SK-N-SH treated with all-trans-retinoic acid at 6 μM for 48 hours (cell line): ENCODE data around the gene HOXC5.

Experiments used
- ATAC-seq: fragments of 200-7000 bp; cut with Tn5 transposase; 3 replicates; pipeline ENCODE4 v1.9.1; 2020; ENCODE audit warnings: mild to moderate bottlenecking, moderate library complexity
- ARNTL ChIP-seq: fragments of 450-650 bp; formaldehyde crosslinking; IDR thresholded peaks from 2 replicates; pipeline ENCODE4 v1.5.0; 2020; ENCODE audit warnings: low read depth, mild to moderate bottlenecking, moderate library complexity, borderline replicate concordance
- CSDC2 ChIP-seq: fragments of 250-450 bp; sonication (Bioruptor Pico); IDR thresholded peaks from 2 replicates; pipeline ENCODE4 v1.5.0; 2020; ENCODE audit warnings: mild to moderate bottlenecking, moderate library complexity
- PPARA ChIP-seq: fragments of 250-450 bp; sonication (Bioruptor Pico); IDR thresholded peaks from 2 replicates; pipeline ENCODE4 v1.5.0; 2020; ENCODE audit warnings: mild to moderate bottlenecking, borderline replicate concordance
- RARB ChIP-seq: fragments of 250-450 bp; sonication (Bioruptor Pico); IDR thresholded peaks from 2 replicates; pipeline ENCODE4 v1.8.0; 2021; ENCODE audit warnings: mild to moderate bottlenecking, moderate library complexity
- TCF4 ChIP-seq: fragments of 250-450 bp; sonication (Bioruptor Pico); IDR thresholded peaks from 2 replicates; pipeline ENCODE4 v1.8.0; 2021; ENCODE audit warnings: mild to moderate bottlenecking, moderate library complexity, borderline replicate concordance
- TOX ChIP-seq: fragments of 250-450 bp; sonication (Bioruptor Pico); IDR thresholded peaks from 2 replicates; pipeline ENCODE4 v1.8.0; 2021; ENCODE audit warnings: mild to moderate bottlenecking, moderate library complexity, borderline replicate concordance
- ZC3H10 ChIP-seq: fragments of 250-450 bp; sonication (Bioruptor Pico); IDR thresholded peaks from 2 replicates; pipeline ENCODE4 v1.5.1; 2021; ENCODE audit warnings: mild to moderate bottlenecking, moderate library complexity
- ZFP3 ChIP-seq: fragments of 250-450 bp; sonication (Bioruptor Pico); IDR thresholded peaks from 2 replicates; pipeline ENCODE4 v1.5.0; 2020; ENCODE audit warnings: mild to moderate bottlenecking, moderate library complexity
- ZFP30 ChIP-seq: fragments of 450-650 bp; formaldehyde crosslinking; IDR thresholded peaks from 2 replicates; pipeline ENCODE4 v1.5.0; 2022; ENCODE audit warnings: mild to moderate bottlenecking, moderate library complexity
- ZNF565 ChIP-seq: fragments of 450-650 bp; formaldehyde crosslinking; conservative IDR thresholded peaks from 2 replicates; pipeline ENCODE4 v1.5.0; 2020; ENCODE audit warnings: low read depth, mild to moderate bottlenecking, moderate library complexity
- ZNF70 ChIP-seq: fragments of 450-650 bp; formaldehyde crosslinking; IDR thresholded peaks from 2 replicates; pipeline ENCODE4 v1.5.0; 2020; ENCODE audit warnings: mild to moderate bottlenecking, moderate library complexity
- TF ChIP-seq, protein P1 (sequence below): fragments of 250-450 bp; sonication (Bioruptor Pico); IDR thresholded peaks from 2 replicates; pipeline ENCODE4 v1.8.0; 2020; ENCODE audit warnings: mild to moderate bottlenecking, moderate library complexity, borderline replicate concordance
- TF ChIP-seq, protein P2 (sequence below): fragments of 250-450 bp; sonication (Bioruptor Pico); IDR thresholded peaks from 2 replicates; pipeline ENCODE4 v1.5.1; 2020; ENCODE audit warnings: low read depth, mild to moderate bottlenecking, moderate library complexity
- TF ChIP-seq, protein P3 (sequence below): fragments of 250-450 bp; sonication (Bioruptor Pico); IDR thresholded peaks from 2 replicates; pipeline ENCODE4 v1.5.1; 2021; ENCODE audit warnings: mild to moderate bottlenecking, moderate library complexity
- TF ChIP-seq, protein P4 (sequence below): fragments of 250-450 bp; sonication (Bioruptor Pico); IDR thresholded peaks from 2 replicates; pipeline ENCODE4 v1.5.0; 2020; ENCODE audit warnings: mild to moderate bottlenecking, moderate library complexity

HOXC5 gene

DNA sequence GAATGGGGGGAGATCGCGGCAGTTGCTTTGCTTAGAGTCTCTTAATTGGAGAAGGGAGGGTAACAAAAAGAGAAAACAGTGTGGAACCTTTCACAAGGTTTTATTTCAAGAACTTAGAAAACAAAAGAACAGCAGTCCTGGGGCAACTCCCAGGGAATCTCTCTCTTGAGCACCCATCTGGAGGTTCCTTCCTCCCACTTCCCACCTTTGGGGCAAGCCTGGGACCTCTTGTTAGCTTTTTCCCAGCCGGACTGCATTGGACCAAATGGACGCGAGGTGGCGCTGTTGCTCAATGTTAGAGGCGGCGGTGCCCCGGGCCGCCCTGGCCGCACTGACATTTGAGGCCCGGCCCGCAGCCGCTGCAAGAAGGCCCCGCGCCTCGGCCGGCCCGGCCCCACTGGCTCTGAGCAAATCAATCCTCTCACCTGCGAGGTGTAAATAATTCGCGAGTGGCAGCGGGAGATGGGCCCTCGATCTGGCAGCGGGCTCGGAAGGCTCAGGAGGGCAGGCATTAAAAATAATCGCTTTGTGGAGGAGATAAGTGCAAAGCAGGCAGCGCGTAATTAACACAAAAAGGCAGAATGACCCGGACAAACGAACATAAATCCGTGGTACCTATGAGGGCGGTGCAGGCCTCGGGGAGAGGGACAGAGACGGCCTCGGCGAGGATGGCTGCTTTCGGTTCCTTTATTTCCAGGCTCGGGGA lies 26.8 kb upstream of the HOXC5 start (continued):
- TF ChIP-seq, protein P1, sequence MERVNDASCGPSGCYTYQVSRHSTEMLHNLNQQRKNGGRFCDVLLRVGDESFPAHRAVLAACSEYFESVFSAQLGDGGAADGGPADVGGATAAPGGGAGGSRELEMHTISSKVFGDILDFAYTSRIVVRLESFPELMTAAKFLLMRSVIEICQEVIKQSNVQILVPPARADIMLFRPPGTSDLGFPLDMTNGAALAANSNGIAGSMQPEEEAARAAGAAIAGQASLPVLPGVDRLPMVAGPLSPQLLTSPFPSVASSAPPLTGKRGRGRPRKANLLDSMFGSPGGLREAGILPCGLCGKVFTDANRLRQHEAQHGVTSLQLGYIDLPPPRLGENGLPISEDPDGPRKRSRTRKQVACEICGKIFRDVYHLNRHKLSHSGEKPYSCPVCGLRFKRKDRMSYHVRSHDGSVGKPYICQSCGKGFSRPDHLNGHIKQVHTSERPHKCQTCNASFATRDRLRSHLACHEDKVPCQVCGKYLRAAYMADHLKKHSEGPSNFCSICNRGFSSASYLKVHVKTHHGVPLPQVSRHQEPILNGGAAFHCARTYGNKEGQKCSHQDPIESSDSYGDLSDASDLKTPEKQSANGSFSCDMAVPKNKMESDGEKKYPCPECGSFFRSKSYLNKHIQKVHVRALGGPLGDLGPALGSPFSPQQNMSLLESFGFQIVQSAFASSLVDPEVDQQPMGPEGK (CRISPR knock-in tag) = no peak
- no peak for TF ChIP-seq ARNTL
- TF ChIP-seq ZNF565 (CRISPR knock-in tag) = no peak
- TF ChIP-seq ZNF70 (CRISPR knock-in tag) = no peak
- no peak for TF ChIP-seq CSDC2 (CRISPR knock-in tag)
- TF ChIP-seq, protein P2, sequence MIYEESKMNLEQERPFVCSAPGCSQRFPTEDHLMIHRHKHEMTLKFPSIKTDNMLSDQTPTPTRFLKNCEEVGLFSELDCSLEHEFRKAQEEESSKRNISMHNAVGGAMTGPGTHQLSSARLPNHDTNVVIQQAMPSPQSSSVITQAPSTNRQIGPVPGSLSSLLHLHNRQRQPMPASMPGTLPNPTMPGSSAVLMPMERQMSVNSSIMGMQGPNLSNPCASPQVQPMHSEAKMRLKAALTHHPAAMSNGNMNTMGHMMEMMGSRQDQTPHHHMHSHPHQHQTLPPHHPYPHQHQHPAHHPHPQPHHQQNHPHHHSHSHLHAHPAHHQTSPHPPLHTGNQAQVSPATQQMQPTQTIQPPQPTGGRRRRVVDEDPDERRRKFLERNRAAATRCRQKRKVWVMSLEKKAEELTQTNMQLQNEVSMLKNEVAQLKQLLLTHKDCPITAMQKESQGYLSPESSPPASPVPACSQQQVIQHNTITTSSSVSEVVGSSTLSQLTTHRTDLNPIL (CRISPR knock-in tag) = no peak
- TF ChIP-seq, protein P3, sequence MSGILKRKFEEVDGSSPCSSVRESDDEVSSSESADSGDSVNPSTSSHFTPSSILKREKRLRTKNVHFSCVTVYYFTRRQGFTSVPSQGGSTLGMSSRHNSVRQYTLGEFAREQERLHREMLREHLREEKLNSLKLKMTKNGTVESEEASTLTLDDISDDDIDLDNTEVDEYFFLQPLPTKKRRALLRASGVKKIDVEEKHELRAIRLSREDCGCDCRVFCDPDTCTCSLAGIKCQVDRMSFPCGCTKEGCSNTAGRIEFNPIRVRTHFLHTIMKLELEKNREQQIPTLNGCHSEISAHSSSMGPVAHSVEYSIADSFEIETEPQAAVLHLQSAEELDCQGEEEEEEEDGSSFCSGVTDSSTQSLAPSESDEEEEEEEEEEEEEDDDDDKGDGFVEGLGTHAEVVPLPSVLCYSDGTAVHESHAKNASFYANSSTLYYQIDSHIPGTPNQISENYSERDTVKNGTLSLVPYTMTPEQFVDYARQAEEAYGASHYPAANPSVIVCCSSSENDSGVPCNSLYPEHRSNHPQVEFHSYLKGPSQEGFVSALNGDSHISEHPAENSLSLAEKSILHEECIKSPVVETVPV = no peak

DNA sequence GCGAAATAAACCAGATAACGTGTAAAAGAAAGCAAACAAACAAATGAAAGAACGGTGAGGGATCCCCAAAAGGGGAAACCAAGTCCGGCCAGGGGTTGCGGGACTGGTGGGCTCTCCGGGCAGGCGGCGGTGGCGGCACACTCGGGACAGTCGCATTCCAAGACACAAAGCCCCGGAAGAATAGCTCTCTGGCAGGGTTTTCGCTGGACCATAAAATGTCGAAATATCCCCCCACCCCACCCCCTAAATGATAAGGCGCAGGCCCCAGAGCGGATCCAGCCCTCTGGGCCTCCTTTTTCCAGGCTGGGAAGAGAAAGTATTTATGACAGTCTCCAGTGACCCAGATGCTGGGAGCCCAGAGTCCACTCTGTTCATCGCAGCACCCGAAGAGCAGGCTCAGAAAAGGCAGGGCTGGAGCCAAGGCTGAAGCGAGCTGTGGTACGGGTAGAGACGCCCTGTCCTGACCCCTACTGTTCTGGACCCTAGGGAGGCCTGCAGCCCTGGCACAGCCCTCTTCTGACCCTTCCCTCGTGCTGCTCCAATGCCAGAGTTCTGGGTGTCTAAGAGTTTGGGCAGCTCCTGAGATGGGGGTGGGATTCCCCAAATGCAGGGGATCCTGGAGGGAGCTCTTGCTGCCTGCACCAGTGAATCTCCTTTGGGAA lies 26.2 kb upstream of the HOXC5 start:
- no peak for ATAC-seq
- no peak for TF ChIP-seq PPARA (CRISPR knock-in tag)
- TF ChIP-seq TCF4 = no peak
- TF ChIP-seq, protein P2 (CRISPR knock-in tag) = no peak
- TF ChIP-seq ZNF70 (CRISPR knock-in tag) = no peak

DNA sequence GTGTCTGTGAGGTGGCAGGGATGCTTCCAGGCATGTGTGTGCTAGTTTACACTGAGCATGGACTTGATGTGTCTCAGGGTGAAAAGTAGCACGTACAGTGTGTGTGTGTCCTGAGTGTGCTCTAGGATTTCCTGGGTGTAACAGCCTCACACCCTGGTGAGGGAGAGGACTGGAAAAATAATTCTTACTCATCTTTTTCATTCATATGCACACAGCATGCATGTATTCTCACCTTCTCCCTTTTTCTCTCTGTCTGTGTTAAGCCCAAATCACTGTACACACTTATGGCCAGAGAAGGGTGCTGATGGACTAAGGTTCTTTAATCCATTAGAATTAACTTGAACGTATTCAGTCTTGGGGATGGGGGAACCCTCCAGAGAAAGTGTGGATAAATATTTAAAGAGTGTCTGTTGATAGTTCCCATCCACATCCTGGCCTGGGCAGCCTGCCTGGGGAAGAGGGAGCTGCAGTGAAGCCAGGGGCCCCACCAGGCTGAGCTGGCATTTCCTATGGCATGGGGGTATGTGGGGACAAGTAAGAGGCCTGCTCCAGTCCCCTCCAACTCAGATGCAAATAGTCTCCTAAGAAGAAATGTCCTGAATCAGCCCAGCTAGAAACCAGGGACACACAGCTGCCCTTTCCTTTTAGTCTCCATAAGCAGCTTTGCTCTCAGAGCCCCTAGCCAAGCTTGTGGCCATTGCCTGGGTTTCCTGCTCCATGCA lies 25.2 kb upstream of the HOXC5 start:
- ATAC-seq = no peak
- TF ChIP-seq, protein P4, sequence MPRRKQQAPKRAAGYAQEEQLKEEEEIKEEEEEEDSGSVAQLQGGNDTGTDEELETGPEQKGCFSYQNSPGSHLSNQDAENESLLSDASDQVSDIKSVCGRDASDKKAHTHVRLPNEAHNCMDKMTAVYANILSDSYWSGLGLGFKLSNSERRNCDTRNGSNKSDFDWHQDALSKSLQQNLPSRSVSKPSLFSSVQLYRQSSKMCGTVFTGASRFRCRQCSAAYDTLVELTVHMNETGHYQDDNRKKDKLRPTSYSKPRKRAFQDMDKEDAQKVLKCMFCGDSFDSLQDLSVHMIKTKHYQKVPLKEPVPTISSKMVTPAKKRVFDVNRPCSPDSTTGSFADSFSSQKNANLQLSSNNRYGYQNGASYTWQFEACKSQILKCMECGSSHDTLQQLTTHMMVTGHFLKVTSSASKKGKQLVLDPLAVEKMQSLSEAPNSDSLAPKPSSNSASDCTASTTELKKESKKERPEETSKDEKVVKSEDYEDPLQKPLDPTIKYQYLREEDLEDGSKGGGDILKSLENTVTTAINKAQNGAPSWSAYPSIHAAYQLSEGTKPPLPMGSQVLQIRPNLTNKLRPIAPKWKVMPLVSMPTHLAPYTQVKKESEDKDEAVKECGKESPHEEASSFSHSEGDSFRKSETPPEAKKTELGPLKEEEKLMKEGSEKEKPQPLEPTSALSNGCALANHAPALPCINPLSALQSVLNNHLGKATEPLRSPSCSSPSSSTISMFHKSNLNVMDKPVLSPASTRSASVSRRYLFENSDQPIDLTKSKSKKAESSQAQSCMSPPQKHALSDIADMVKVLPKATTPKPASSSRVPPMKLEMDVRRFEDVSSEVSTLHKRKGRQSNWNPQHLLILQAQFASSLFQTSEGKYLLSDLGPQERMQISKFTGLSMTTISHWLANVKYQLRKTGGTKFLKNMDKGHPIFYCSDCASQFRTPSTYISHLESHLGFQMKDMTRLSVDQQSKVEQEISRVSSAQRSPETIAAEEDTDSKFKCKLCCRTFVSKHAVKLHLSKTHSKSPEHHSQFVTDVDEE (CRISPR knock-in tag) = no peak

DNA sequence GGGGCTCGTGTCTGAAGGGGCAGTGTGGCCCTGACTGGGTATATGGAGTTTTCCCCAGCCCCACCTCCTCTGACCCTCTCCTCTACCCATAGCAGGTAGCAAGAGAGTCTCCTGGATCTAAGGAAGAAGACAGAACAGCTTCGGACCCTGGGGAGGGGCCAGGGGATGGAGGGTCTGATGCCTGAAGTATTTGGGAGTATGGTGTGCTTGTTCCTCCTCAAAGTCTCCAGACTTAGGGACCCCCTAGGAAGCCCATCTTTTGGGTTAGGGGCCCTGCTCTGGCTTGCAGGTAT lies 24.6 kb upstream of the HOXC5 start:
- TF ChIP-seq RARB (CRISPR knock-in tag) = no peak
- TF ChIP-seq, protein P4 (CRISPR knock-in tag) = no peak
- no peak for TF ChIP-seq ZC3H10
- TF ChIP-seq ZFP30 (CRISPR knock-in tag) = no peak
- TF ChIP-seq TOX = no peak
- TF ChIP-seq TCF4 = no peak
- TF ChIP-seq ZFP3 (CRISPR knock-in tag) = no peak
- no peak for TF ChIP-seq CSDC2 (CRISPR knock-in tag)
- no peak for TF ChIP-seq ARNTL
- no peak for ATAC-seq
